HUES64 (cell line): ENCODE results near the gene NRIP1.

Experiments used
- H3K27ac ChIP-seq: 2 replicates; pipeline ENCODE4 v1.7.0; 2013; ENCODE audit warnings: low read depth, low read length, inconsistent platforms
- H3K27me3 ChIP-seq: 2 replicates; pipeline ENCODE4 v1.6.1; 2013; ENCODE audit warnings: mild to moderate bottlenecking, low read length; ENCODE audit not compliant: insufficient read depth
- H3K36me3 ChIP-seq: 2 replicates; pipeline ENCODE4 v1.6.1; 2013; ENCODE audit warnings: mild to moderate bottlenecking, low read length; ENCODE audit not compliant: insufficient read depth
- H3K4me1 ChIP-seq: 2 replicates; pipeline ENCODE4 v1.6.1; 2013; ENCODE audit warnings: mild to moderate bottlenecking, low read length, moderate library complexity; ENCODE audit not compliant: insufficient read depth
- H3K4me3 ChIP-seq: 2 replicates; pipeline ENCODE4 v1.5.1; 2013; ENCODE audit warnings: mild to moderate bottlenecking, low read length, moderate library complexity
- H3K9ac ChIP-seq: 2 replicates; pipeline ENCODE4 v1.6.1; 2013; ENCODE audit warnings: mild to moderate bottlenecking, low read depth, low read length
- H3K9me3 ChIP-seq: 2 replicates; pipeline ENCODE4 v1.6.1; 2013; ENCODE audit warnings: low read depth, low read length; ENCODE audit not compliant: insufficient read depth
- WGBS: fragments of 150-250, 120-280 bp; methylation state at CpG from one replicate; pipeline ENCODE4 v1.1.7; 2013; ENCODE audit warnings: missing lambda C conversion rate; 5-methylcytosine and 5-hydroxymethylcytosine counted together

The NRIP1 gene

DNA sequence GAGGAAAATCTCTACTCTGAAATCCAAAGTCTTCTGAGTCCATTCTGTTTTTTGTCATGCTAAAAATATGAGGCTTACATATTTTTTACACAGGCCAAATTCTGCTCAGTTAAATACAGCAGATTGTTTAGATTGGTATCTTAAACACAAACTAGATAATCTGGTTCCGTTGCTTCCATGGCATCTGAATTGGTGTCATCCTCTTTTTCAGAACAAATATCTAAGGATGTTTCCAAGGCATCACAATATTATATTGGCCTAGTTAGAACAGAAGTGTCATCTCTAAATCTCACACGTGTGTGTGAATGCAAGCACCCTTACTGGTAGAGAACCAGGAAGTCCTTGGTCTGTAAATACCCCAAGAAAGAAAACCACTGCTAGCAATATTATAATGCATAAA, 151.2 kb downstream of the NRIP1 start:
- 100% methylated on average over 2 of the region's 2 CpGs for WGBS

GRCh38 chr21:14911351-14911750, 153.4 kb downstream of the NRIP1 start:
- Histone ChIP-seq H3K27me3 (no peaks in the 10 kb centered on the region), H3K4me1 (peaks cover 16% of the 10 kb centered on the region), H3K9ac (no peak overlapping the region), H3K4me3 (no peak overlapping the region), H3K9me3 (no peaks in the 10 kb centered on the region), H3K36me3 (no peaks in the 10 kb centered on the region), H3K27ac (no peak overlapping the region)

More for the DNA sequence above, 151.2 kb downstream of the NRIP1 start:
- Histone ChIP-seq H3K27ac (no peak overlapping the region), H3K4me3 (no peak overlapping the region), H3K9ac (no peak overlapping the region), H3K27me3 (no peaks in the 10 kb centered on the region), H3K9me3 (no peaks in the 10 kb centered on the region), H3K4me1 (peaks cover 34% of the 10 kb centered on the region), H3K36me3 (no peaks in the 10 kb centered on the region)
